Trophoblast cell (in vitro differentiated cells and primary cell): ENCODE results near the gene MAP7.
A peak's percentile ranks its signal among the peaks of the same experiment; 100 is the strongest.

ENCODE experiments used
- DNase-seq, 2 donors: peaks; one replicate each; pipeline ENCODE4 v3.0.0-alpha.2; 2016
- H2AFZ ChIP-seq: 2 replicates; pipeline ENCODE4 v1.6.1; 2013; ENCODE audit warnings: low read length, moderate library complexity, mild to moderate bottlenecking; ENCODE audit not compliant: insufficient read depth, poor library complexity
- H2AK5ac ChIP-seq: 2 replicates; pipeline ENCODE4 v1.6.1; 2013; ENCODE audit warnings: mild to moderate bottlenecking, low read length
- H2BK120ac ChIP-seq: 2 replicates; pipeline ENCODE4 v1.6.1; 2013; ENCODE audit warnings: low read length, mild to moderate bottlenecking, moderate library complexity; ENCODE audit not compliant: insufficient read depth, poor library complexity
- H2BK12ac ChIP-seq: 2 replicates; pipeline ENCODE4 v1.6.1; 2013; ENCODE audit warnings: mild to moderate bottlenecking, low read length, moderate library complexity
- H2BK5ac ChIP-seq: 2 replicates; pipeline ENCODE4 v1.6.1; 2013; ENCODE audit warnings: low read length, low read depth, moderate library complexity, mild to moderate bottlenecking; ENCODE audit not compliant: poor library complexity
- H3K14ac ChIP-seq: 2 replicates; pipeline ENCODE4 v1.6.1; 2013; ENCODE audit warnings: mild to moderate bottlenecking, low read length
- H3K18ac ChIP-seq: 2 replicates; pipeline ENCODE4 v1.6.1; 2013; ENCODE audit warnings: mild to moderate bottlenecking, low read length
- H3K23ac ChIP-seq: 2 replicates; pipeline ENCODE4 v1.6.1; 2013; ENCODE audit warnings: low read length
- H3K27ac ChIP-seq: 2 replicates; pipeline ENCODE4 v1.5.1; 2013; ENCODE audit warnings: low read depth, mild to moderate bottlenecking, inconsistent platforms, low read length, moderate library complexity
- H3K27me3 ChIP-seq: 2 replicates; pipeline ENCODE4 v1.6.1; 2013; ENCODE audit warnings: inconsistent platforms, mild to moderate bottlenecking, low read length, moderate library complexity; ENCODE audit not compliant: insufficient read depth
- H3K36me3 ChIP-seq, 2 experiments: 1 replicate in 1 of 2; 2 replicates in 1 of 2; pipeline ENCODE4 v1.6.1; 2013; ENCODE audit warnings: low read length in 2 of 2, mild to moderate bottlenecking in 2 of 2, moderate library complexity in 1 of 2; ENCODE audit not compliant: insufficient read depth in 2 of 2, control insufficient read depth in 1 of 2
- H3K4ac ChIP-seq: 2 replicates; pipeline ENCODE4 v1.6.1; 2013; ENCODE audit warnings: low read depth, mild to moderate bottlenecking, low read length, moderate library complexity
- H3K4me1 ChIP-seq, 2 experiments: 1 replicate in 1 of 2; 2 replicates in 1 of 2; pipeline ENCODE4 v1.6.1; 2013; ENCODE audit warnings: low read length in 2 of 2, mild to moderate bottlenecking in 2 of 2, moderate library complexity in 1 of 2; ENCODE audit not compliant: insufficient read depth in 2 of 2, control insufficient read depth in 1 of 2
- H3K4me2 ChIP-seq: 2 replicates; pipeline ENCODE4 v1.6.1; 2013; ENCODE audit warnings: inconsistent platforms, mild to moderate bottlenecking, low read length, moderate library complexity
- H3K4me3 ChIP-seq: 2 replicates; pipeline ENCODE4 v1.5.1; 2013; ENCODE audit warnings: mild to moderate bottlenecking, low read depth, low read length, inconsistent platforms
- H3K79me1 ChIP-seq: one replicate; pipeline ENCODE4 v1.6.1; 2013; ENCODE audit warnings: low read length
- H3K79me2 ChIP-seq: 2 replicates; pipeline ENCODE4 v1.6.1; 2013; ENCODE audit warnings: low read length, mild to moderate bottlenecking; ENCODE audit not compliant: control insufficient read depth, insufficient read depth, poor library complexity
- H3K9ac ChIP-seq: 2 replicates; pipeline ENCODE4 v1.6.1; 2013; ENCODE audit warnings: mild to moderate bottlenecking, low read length
- H3K9me3 ChIP-seq: 2 replicates; pipeline ENCODE4 v1.6.1; 2013; ENCODE audit warnings: low read depth, mild to moderate bottlenecking, control low read depth, inconsistent platforms, low read length; ENCODE audit not compliant: insufficient read depth
- H4K12ac ChIP-seq: 2 replicates; pipeline ENCODE4 v1.6.1; 2013; ENCODE audit warnings: low read depth, mild to moderate bottlenecking, low read length, moderate library complexity
- H4K8ac ChIP-seq: 2 replicates; pipeline ENCODE4 v1.6.1; 2013; ENCODE audit warnings: low read depth, mild to moderate bottlenecking, low read length, moderate library complexity
- H4K91ac ChIP-seq: one replicate; pipeline ENCODE4 v1.6.1; 2013; ENCODE audit warnings: low read depth, mild to moderate bottlenecking, low read length, moderate library complexity
- WGBS: extraction: QIAGEN DNeasy Blood & Tissue Kit; methylation state at CpG from one replicate; pipeline ENCODE4 v1.1.7; 2013; ENCODE audit warnings: missing lambda C conversion rate; ENCODE audit not compliant: insufficient read length, insufficient coverage; ENCODE audit errors: extremely low coverage; 5-methylcytosine and 5-hydroxymethylcytosine counted together

The MAP7 gene

DNA sequence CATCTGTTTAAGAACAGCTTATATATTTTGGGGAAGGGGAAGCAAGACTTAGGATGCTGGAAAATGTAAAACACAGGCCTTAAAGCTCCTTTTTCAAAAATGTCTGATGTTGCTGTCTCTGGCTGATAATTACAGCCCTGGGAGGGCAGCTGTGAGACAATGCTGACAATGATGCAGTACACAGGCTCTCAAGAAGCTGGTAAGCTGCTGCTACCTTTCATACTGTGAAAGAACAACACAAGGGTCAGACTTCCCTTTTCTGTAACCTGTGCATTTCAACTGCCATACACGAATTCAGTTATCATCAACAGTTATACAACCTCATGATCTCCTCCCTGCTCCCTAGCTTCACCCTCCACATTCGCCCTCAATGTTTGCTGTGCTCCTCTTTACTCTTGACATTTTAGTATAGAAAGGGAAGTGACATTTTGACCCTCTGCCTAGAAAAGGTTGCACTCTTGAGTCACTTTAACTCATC, 25.2 kb downstream of the MAP7 start:
- Histone ChIP-seq H4K8ac (no peak overlapping the region), H3K4me3 (no peak overlapping the region), H3K9me3 (no peaks in the 10 kb centered on the region), H3K9ac (no peak overlapping the region), H3K27ac (no peak overlapping the region), H4K12ac (no peak overlapping the region), H3K36me3 (no peaks in the 10 kb centered on the region), H2AFZ (no peak overlapping the region), H3K18ac (no peak overlapping the region), H3K4me1 (peaks cover 0 to 13% of the 10 kb centered on the region in 2 experiments), H2BK12ac (no peak overlapping the region), H2AK5ac (no peak overlapping the region), H2BK5ac (no peak overlapping the region), H3K27me3 (no peaks in the 10 kb centered on the region), H3K79me2 (no peaks in the 10 kb centered on the region), H3K79me1 (no peaks in the 10 kb centered on the region), H3K4me2 (no peak overlapping the region), H3K14ac (no peak overlapping the region), H4K91ac (no peak overlapping the region), H3K4ac (no peak overlapping the region), H2BK120ac (no peak overlapping the region), H3K23ac (no peak overlapping the region)
- WGBS = no CpG with 5 or more reads among the region's 2 CpGs
- DNase-seq = no peak

DNA sequence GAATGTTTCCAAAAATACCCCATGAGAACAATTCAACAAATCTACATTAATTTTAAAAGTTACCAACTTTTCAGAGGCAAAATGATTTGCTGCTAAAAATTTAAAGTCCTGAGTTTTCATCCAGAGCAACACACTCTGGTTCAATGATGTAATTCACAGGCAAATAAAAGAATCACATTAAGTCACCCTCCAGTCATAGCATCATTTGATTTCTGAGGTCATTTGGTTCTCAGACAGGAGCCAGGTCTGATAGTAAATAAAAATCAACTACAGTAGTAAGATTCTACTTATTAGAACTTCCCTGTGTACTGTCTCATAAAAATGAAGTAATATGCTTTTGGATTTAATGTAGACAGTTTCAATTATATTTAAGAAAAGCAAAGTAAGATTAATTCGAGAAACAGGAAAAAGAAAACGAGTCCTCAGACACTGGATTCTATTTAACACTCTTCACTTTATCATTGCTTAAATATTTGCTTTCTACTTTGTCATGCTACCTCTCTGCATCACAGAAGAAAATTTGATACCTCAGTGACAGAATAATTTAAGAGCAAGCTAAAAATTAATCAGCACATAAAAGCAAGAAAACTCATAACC, 25.8 kb downstream of the MAP7 start:
- Histone ChIP-seq H3K23ac (no peak overlapping the region), H2BK120ac (no peak overlapping the region), H2AK5ac (no peak overlapping the region), H3K9me3 (no peaks in the 10 kb centered on the region), H3K14ac (no peak overlapping the region), H3K4ac (no peak overlapping the region), H2BK12ac (no peak overlapping the region), H3K27ac (no peak overlapping the region), H3K79me2 (no peaks in the 10 kb centered on the region), H3K9ac (no peak overlapping the region), H2AFZ (no peak overlapping the region), H4K91ac (no peak overlapping the region), H3K4me3 (no peak overlapping the region), H3K4me2 (no peak overlapping the region), H3K36me3 (no peaks in the 10 kb centered on the region), H4K12ac (no peak overlapping the region), H3K18ac (no peak overlapping the region), H3K4me1 (peaks cover 0 to 13% of the 10 kb centered on the region in 2 experiments), H3K27me3 (no peaks in the 10 kb centered on the region), H2BK5ac (no peak overlapping the region), H4K8ac (no peak overlapping the region), H3K79me1 (no peaks in the 10 kb centered on the region)
- WGBS = no CpG with 5 or more reads among the region's 2 CpGs
- no peak for DNase-seq

DNA sequence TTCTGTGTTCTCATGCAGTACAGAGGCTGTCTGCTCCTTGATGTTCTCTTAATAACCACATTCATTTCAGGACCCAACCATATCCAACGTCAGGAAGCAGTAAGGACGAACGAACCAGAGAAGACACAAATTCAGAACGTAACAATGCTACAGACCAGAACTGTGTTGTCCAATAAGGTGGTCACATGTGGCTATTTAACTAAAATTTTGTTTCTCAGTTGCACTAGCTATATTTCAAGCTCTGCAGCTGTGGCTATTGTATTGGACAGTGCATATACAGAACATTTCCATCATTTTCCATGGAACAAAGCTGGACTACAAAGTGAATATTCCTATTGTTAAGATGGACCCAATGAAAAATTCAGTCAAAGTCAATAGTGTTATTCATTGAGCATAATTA, 27.0 kb downstream of the MAP7 start:
- WGBS = no CpG with 5 or more reads among the region's 4 CpGs
- Histone ChIP-seq H4K8ac (no peak overlapping the region), H3K9me3 (no peaks in the 10 kb centered on the region), H2AK5ac (no peak overlapping the region), H3K9ac (no peak overlapping the region), H3K27ac (no peak overlapping the region), H2AFZ (no peak overlapping the region), H3K4me2 (no peak overlapping the region), H2BK12ac (no peak overlapping the region), H3K4me1 (peaks cover 0 to 13% of the 10 kb centered on the region in 2 experiments), H3K18ac (no peak overlapping the region), H3K79me1 (no peaks in the 10 kb centered on the region), H3K23ac (no peak overlapping the region), H3K36me3 (no peaks in the 10 kb centered on the region), H2BK5ac (no peak overlapping the region), H3K4me3 (no peak overlapping the region), H3K14ac (no peak overlapping the region), H3K4ac (peak overlapping the region; percentile 13), H2BK120ac (no peak overlapping the region), H3K79me2 (no peaks in the 10 kb centered on the region), H4K91ac (no peak overlapping the region), H3K27me3 (no peaks in the 10 kb centered on the region), H4K12ac (no peak overlapping the region)
- DNase-seq = no peak

DNA sequence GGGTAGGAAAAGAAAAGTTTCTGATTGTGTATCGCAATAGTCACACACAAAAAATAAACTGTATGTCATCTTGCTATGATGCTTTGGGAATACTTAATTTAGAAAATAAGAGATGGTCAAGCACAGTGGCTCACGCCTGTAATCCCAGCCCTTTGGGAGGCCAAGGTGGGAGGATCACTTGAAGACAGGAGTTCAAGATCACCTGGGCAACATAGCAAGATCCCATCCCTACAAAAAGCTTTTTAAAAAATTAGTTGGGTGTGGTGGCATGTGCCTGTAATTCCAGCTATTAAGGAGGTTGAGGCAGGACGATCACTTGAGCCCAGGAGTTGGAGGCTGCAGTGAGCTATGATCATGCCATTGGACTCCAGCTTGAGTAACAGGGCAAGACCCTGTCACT, 27.6 kb downstream of the MAP7 start:
- DNase-seq = no peak
- Histone ChIP-seq H2BK5ac (no peak overlapping the region), H2AFZ (no peak overlapping the region), H3K79me2 (no peaks in the 10 kb centered on the region), H3K27me3 (no peaks in the 10 kb centered on the region), H4K91ac (no peak overlapping the region), H3K27ac (no peak overlapping the region), H3K14ac (no peak overlapping the region), H3K4ac (no peak overlapping the region), H3K36me3 (no peaks in the 10 kb centered on the region), H4K12ac (no peak overlapping the region), H3K9ac (no peak overlapping the region), H3K23ac (no peak overlapping the region), H2BK120ac (no peak overlapping the region), H2BK12ac (no peak overlapping the region), H2AK5ac (no peak overlapping the region), H3K4me1 (peaks cover 0 to 13% of the 10 kb centered on the region in 2 experiments), H4K8ac (no peak overlapping the region), H3K4me2 (no peak overlapping the region), H3K9me3 (no peaks in the 10 kb centered on the region), H3K18ac (no peak overlapping the region), H3K79me1 (no peaks in the 10 kb centered on the region), H3K4me3 (no peak overlapping the region)
- WGBS = no CpG with 5 or more reads among the region's 3 CpGs
